ENCODE data around the gene IKBKG. TPM values are rescaled to one million over a fixed set of nuclear protein-coding genes. Genes with fewer than 3 reads are reported as not detected.

IKBKG gene
- polyA plus RNA-seq, 1 donor (not counting 4 experiments of a cell fraction or from before 2014, with no cell fraction given): 15.1 TPM

DNA sequence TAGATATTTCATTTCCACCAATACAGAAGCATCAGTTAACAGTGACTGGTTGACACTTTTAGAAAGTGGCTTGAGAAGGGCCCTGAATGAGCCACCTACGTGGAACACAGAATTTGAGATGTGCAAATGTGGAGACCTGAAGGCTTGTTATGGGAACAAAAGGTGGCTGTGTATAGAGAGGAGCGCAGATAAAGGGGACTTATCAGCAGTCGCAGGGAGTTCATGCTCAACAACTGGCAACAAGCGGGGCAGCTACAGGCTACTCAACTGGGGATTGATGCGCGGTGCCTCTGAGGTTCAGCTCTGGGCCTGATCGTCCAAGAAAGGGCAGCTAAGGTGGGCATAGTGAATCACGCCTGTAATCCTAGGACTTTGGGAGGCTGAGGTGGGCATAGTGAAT lies 28.0 kb upstream of the IKBKG start:
- Histone ChIP-seq H3K36me3 (ENCODE audit: control insufficient read depth in 2 of 2, extremely low read depth in 1 of 2, insufficient read depth in 2 of 2, low read length in 2 of 2) (no peaks in the 10 kb centered on the region), H3K79me2 (ENCODE audit: control insufficient read depth, insufficient read depth, low read length) (peaks cover 3% of the 10 kb centered on the region), H3K4me3 (ENCODE audit: control insufficient read depth in 2 of 3, extremely low read depth in 1 of 3, insufficient read depth in 2 of 3, low read depth in 1 of 3, low read length in 3 of 3) (no peak overlapping the region), H3K4me2 (ENCODE audit: control insufficient read depth, extremely low read depth, insufficient read depth, low read depth, low read length) (no peak overlapping the region), H3K27ac (ENCODE audit: control insufficient read depth, insufficient read depth, low read length) (no peak overlapping the region), H3K27me3 (ENCODE audit: control insufficient read depth, extremely low read depth, insufficient read depth, low read length) (no peaks in the 10 kb centered on the region), H3K9me3 (ENCODE audit: control insufficient read depth, low read depth, low read length) (no peaks in the 10 kb centered on the region), H3K9ac (ENCODE audit: control insufficient read depth, extremely low read depth, insufficient read depth, low read length) (no peak overlapping the region), H4K20me1 (ENCODE audit: control insufficient read depth, extremely low read depth, insufficient read depth, low read length) (no peaks in the 10 kb centered on the region), H3K9me1 (ENCODE audit: control insufficient read depth, extremely low read depth, insufficient read depth, low read length) (no peaks in the 10 kb centered on the region), H3K4me1 (ENCODE audit: control insufficient read depth, extremely low read depth, insufficient read depth, low read length) (peaks cover 2% of the 10 kb centered on the region), H2AFZ (ENCODE audit: control insufficient read depth, low read length) (no peak overlapping the region)
- DNase-seq (ENCODE audit: low read depth, low spot score) (no peak), FAIRE-seq (no peak)
- dilution Hi-C loops (cut with MboI; ENCODE audit: extremely low pct_ligation_motif_present, low sequenced_read_pairs): no loop called here
- no peak for TF ChIP-seq EZH2 (IDR thresholded peaks at IDR 0.05; ENCODE audit: low read length)
- TF ChIP-seq, protein P1, sequence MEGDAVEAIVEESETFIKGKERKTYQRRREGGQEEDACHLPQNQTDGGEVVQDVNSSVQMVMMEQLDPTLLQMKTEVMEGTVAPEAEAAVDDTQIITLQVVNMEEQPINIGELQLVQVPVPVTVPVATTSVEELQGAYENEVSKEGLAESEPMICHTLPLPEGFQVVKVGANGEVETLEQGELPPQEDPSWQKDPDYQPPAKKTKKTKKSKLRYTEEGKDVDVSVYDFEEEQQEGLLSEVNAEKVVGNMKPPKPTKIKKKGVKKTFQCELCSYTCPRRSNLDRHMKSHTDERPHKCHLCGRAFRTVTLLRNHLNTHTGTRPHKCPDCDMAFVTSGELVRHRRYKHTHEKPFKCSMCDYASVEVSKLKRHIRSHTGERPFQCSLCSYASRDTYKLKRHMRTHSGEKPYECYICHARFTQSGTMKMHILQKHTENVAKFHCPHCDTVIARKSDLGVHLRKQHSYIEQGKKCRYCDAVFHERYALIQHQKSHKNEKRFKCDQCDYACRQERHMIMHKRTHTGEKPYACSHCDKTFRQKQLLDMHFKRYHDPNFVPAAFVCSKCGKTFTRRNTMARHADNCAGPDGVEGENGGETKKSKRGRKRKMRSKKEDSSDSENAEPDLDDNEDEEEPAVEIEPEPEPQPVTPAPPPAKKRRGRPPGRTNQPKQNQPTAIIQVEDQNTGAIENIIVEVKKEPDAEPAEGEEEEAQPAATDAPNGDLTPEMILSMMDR (optimal IDR thresholded peaks at IDR 0.05 in 1 of 3, IDR thresholded peaks at IDR 0.05 in 1 of 3, conservative IDR thresholded peaks at IDR 0.05 in 1 of 3; ENCODE audit: extremely low read depth in 1 of 3, insufficient read depth in 2 of 3, low read length in 3 of 3): no peak

DNA sequence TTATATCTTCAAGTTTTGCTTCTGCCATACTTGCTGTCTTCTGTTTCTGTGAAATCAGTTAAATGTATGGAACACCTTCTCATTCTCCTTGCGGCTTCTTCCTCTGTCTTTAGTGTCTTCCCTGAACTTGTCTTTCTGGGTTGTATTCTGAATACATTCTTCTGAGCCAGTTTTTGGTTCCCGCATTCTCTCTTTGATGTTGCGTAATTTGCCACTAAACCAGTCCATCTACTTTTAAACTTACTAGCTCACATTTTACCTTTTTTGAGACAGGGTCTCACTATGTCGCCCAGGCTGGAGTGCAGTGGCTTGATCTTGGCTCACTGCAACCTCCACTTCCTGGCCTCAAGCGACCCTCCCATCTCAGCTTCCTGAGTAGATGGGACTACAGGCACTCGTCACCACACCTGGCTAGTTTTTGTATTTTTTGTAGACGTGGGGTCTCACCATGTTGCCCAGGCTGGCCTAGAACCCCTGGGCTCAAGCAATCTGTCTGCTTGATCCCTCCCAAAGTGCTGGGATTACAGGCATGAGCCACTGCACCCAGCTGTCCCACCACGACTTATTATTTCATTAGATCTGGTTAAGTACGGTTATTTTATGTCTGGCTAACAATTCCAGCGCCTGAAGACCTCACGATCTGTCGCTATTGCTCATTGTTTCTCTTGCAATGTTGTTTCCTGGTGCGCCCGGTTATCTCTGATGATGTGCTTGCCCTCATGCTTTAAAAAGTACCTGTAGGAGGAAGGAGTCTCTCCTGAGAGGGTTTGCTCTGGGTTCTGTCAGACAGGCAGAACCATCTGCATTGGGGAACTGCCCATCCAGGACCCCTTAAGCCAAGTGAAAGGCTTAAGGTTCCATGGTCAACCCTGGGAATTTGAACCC lies 21.6 kb upstream of the IKBKG start:
- Histone ChIP-seq H3K36me3 (ENCODE audit: control insufficient read depth in 2 of 2, extremely low read depth in 1 of 2, insufficient read depth in 2 of 2, low read length in 2 of 2) (no peaks in the 10 kb centered on the region), H3K9me3 (ENCODE audit: control insufficient read depth, low read depth, low read length) (no peaks in the 10 kb centered on the region), H3K79me2 (ENCODE audit: control insufficient read depth, insufficient read depth, low read length) (no peaks in the 10 kb centered on the region), H3K9me1 (ENCODE audit: control insufficient read depth, extremely low read depth, insufficient read depth, low read length) (no peaks in the 10 kb centered on the region), H3K4me2 (ENCODE audit: control insufficient read depth, extremely low read depth, insufficient read depth, low read depth, low read length) (no peak overlapping the region), H3K4me3 (ENCODE audit: control insufficient read depth in 2 of 3, extremely low read depth in 1 of 3, insufficient read depth in 2 of 3, low read depth in 1 of 3, low read length in 3 of 3) (no peak overlapping the region), H3K9ac (ENCODE audit: control insufficient read depth, extremely low read depth, insufficient read depth, low read length) (no peak overlapping the region), H4K20me1 (ENCODE audit: control insufficient read depth, extremely low read depth, insufficient read depth, low read length) (no peaks in the 10 kb centered on the region), H2AFZ (ENCODE audit: control insufficient read depth, low read length) (no peak overlapping the region), H3K27ac (ENCODE audit: control insufficient read depth, insufficient read depth, low read length) (no peak overlapping the region), H3K4me1 (ENCODE audit: control insufficient read depth, extremely low read depth, insufficient read depth, low read length) (peaks cover 20% of the 10 kb centered on the region), H3K27me3 (ENCODE audit: control insufficient read depth, extremely low read depth, insufficient read depth, low read length) (no peaks in the 10 kb centered on the region)
- dilution Hi-C loops (cut with MboI; ENCODE audit: extremely low pct_ligation_motif_present, low sequenced_read_pairs): no loop called here
- FAIRE-seq (no peak), DNase-seq (ENCODE audit: low read depth, low spot score) (no peak)
- TF ChIP-seq EZH2 (IDR thresholded peaks at IDR 0.05; ENCODE audit: low read length): no peak
- TF ChIP-seq, protein P1 (optimal IDR thresholded peaks at IDR 0.05 in 1 of 3, IDR thresholded peaks at IDR 0.05 in 1 of 3, conservative IDR thresholded peaks at IDR 0.05 in 1 of 3; ENCODE audit: extremely low read depth in 1 of 3, insufficient read depth in 2 of 3, low read length in 3 of 3): no peak
